PC-3 (cell line): ENCODE results near the gene ZNF687. TPM values are rescaled to one million over a fixed set of nuclear protein-coding genes. Genes with fewer than 3 reads are reported as not detected.
A peak's percentile ranks its signal among the peaks of the same experiment; 100 is the strongest.

ENCODE experiments used
- ATAC-seq: fragments of 200-7000 bp; cut with Tn5 transposase; 2 replicates; pipeline ENCODE4 v1.9.1; 2020; ENCODE audit warnings: mild to moderate bottlenecking, moderate library complexity
- BruUV-seq: library from RNA; stranded (reverse); fragments of 400-500 nt; replicated peaks from 2 replicates; lab custom pipeline; 2021; lab: Mats Ljungman, UMichigan
- CTCF ChIA-PET: fragments of 300-600 bp; sonication (Branson Sonifier 250); formaldehyde crosslinking; loops from one replicate; lab custom pipeline; 2022; ENCODE audit warnings: antibody characterized with exemption; lab: Charles Lee
- POLR2A ChIA-PET: fragments of 300-600 bp; sonication (Branson Sonifier 250); formaldehyde crosslinking; loops from one replicate; lab custom pipeline; 2022; ENCODE audit warnings: antibody characterized with exemption; ENCODE audit not compliant: unreplicated experiment; lab: Charles Lee
- DNase-seq: peaks from one replicate; pipeline ENCODE4 v3.0.0-alpha.2; 2015
- H2AFZ ChIP-seq: fragments of 300-600 bp; sonication (generic); 2 replicates; pipeline ENCODE4 v1.6.0; 2016; ENCODE audit warnings: antibody characterized with exemption, low read length
- H3F3A ChIP-seq: fragments of 300-600 bp; sonication (generic); one replicate; pipeline ENCODE4 v1.6.0; 2017; ENCODE audit warnings: antibody characterized with exemption, low read length, control low read depth, mild to moderate bottlenecking; ENCODE audit not compliant: unreplicated experiment
- H3K27ac ChIP-seq: fragments of 300-600 bp; sonication (generic); 2 replicates; pipeline ENCODE4 v1.5.1; 2016; ENCODE audit warnings: mild to moderate bottlenecking, low read length
- H3K27me3 ChIP-seq: fragments of 300-600 bp; sonication (generic); 2 replicates; pipeline ENCODE4 v1.6.1; 2016; ENCODE audit warnings: low read length, mixed read lengths
- H3K36me3 ChIP-seq: fragments of 300-600 bp; sonication (generic); 2 replicates; pipeline ENCODE4 v1.6.1; 2016; ENCODE audit warnings: low read depth, mixed run types, low read length, mixed read lengths
- H3K4me1 ChIP-seq: fragments of 300-600 bp; sonication (generic); 2 replicates; pipeline ENCODE4 v1.5.1; 2016; ENCODE audit warnings: low read length; ENCODE audit not compliant: insufficient read depth
- H3K4me2 ChIP-seq: fragments of 300-600 bp; sonication (generic); 2 replicates; pipeline ENCODE4 v1.6.0; 2016; ENCODE audit warnings: low read length
- H3K4me3 ChIP-seq: fragments of 300-600 bp; sonication (generic); 2 replicates; pipeline ENCODE4 v1.5.1; 2016; ENCODE audit warnings: mild to moderate bottlenecking, low read length, mixed read lengths
- H3K79me2 ChIP-seq: fragments of 300-600 bp; sonication (generic); 2 replicates; pipeline ENCODE4 v1.6.1; 2017; ENCODE audit warnings: low read length, mixed read lengths
- H3K9ac ChIP-seq: fragments of 300-600 bp; sonication (generic); 2 replicates; pipeline ENCODE4 v1.6.0; 2016; ENCODE audit warnings: mild to moderate bottlenecking, low read length
- H3K9me2 ChIP-seq: fragments of 300-600 bp; sonication (generic); replicated peaks from 2 replicates; pipeline ENCODE4 v1.6.1; 2016; ENCODE audit warnings: mixed run types, low read length, mixed read lengths
- H3K9me3 ChIP-seq: fragments of 300-600 bp; sonication (generic); 2 replicates; pipeline ENCODE4 v1.6.1; 2016; ENCODE audit warnings: low read length, mixed read lengths
- H4K20me1 ChIP-seq: fragments of 300-600 bp; sonication (generic); 2 replicates; pipeline ENCODE4 v1.6.1; 2016; ENCODE audit warnings: low read length, mixed read lengths
- EZH2 ChIP-seq: fragments of 300-600 bp; sonication (generic); IDR thresholded peaks from one replicate; pipeline ENCODE4 v1.6.1; 2017; ENCODE audit warnings: antibody characterized with exemption, mild to moderate bottlenecking, low read length; ENCODE audit not compliant: unreplicated experiment
- EZH2phosphoT487 ChIP-seq: fragments of 300-600 bp; sonication (generic); IDR thresholded peaks from 2 replicates; pipeline ENCODE4 v1.6.1; 2018; ENCODE audit warnings: mild to moderate bottlenecking, antibody characterized with exemption, low read length, borderline replicate concordance
- intact Hi-C: fragments of 100-400 bp; cut with micrococcal nuclease; formaldehyde crosslinking; loops from 2 replicates; pipeline ENCODE4 v1.9.0; 2023
- total RNA-seq: library from RNA; depleted of rRNA; stranded (reverse); fragments of >200 nt; gene quantifications from 2 replicates; pipeline ENCODE4 v1.2.3, GENCODE V29; 2014
- TF ChIP-seq, protein P1 (sequence below): fragments of 300-600 bp; sonication (generic); conservative IDR thresholded peaks from 2 replicates; pipeline ENCODE4 v1.5.1; 2017; ENCODE audit warnings: antibody characterized with exemption, low read depth, mild to moderate bottlenecking, low read length

ZNF687 gene
- total RNA-seq, 1 experiment from 2014 or later: 24.6 TPM

DNA sequence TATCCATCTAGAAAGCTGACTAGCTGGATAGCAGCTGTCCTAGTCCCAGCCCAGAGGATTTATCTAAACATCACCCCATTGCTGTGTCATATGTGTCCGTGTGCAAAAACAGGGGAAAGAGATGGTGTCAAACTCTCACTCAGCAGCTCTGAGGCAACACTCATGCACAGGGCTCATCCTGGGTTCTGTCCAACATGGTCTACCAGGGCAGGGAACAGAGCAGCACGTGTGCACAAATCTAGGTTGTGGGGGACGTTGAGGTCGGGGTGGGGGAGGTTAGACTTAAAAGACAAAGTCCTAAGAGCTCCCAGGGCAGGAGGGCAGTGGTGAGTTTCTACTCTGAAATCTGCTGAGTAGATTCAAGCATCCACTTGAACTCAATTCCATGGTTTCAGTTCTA is 28.9 kb downstream of the ZNF687 start:
- Histone ChIP-seq H4K20me1 (peaks cover 16% of the 10 kb centered on the region), H3K4me1 (peaks cover 51% of the 10 kb centered on the region), H3K9ac (no peak overlapping the region), H3K9me2 (no peaks in the 10 kb centered on the region), H3K4me3 (no peak overlapping the region), H3F3A (peaks cover 17% of the 10 kb centered on the region), H3K9me3 (no peaks in the 10 kb centered on the region), H3K27ac (peak overlapping the region; percentile 57), H3K79me2 (peaks cover 59% of the 10 kb centered on the region), H2AFZ (no peak overlapping the region), H3K4me2 (peak overlapping the region; percentile 69), H3K36me3 (peaks cover 58% of the 10 kb centered on the region), H3K27me3 (no peaks in the 10 kb centered on the region)
- no TSS peak for BruUV-seq
- no peak for ATAC-seq
- intact Hi-C loops: loop anchor here (1.0 kb wide), 2 partner anchors 16 to 29 kb away; partner anchors contain the start of genes PI4KB and ZNF687
- no peak for TF ChIP-seq EZH2
- CTCF ChIA-PET: interaction anchor here (1.0 to 1.9 kb wide), 4 partner anchors 10 to 30 kb away, joined by 4 to 17 read pairs (median 10); no protein-coding TSS in a partner anchor
- POLR2A ChIA-PET: interaction anchor here (0.6 to 0.9 kb wide), 3 partner anchors 14 to 57 kb away, joined by 5 to 27 read pairs (median 7); partner anchors contain the start of genes PI4KB and PSMD4
- DNase-seq: no peak

- TSS peak; percentile 97 for BruUV-seq
- Histone ChIP-seq H3K9me2 (no peaks in the 10 kb centered on the region), H4K20me1 (peaks cover 16% of the 10 kb centered on the region), H2AFZ (no peak overlapping the region), H3K9me3 (no peaks in the 10 kb centered on the region), H3K4me1 (peaks cover 51% of the 10 kb centered on the region), H3K27ac (peak overlapping the region; percentile 91), H3K79me2 (peaks cover 65% of the 10 kb centered on the region), H3K4me2 (peak overlapping the region; percentile 74), H3K27me3 (no peaks in the 10 kb centered on the region), H3F3A (peaks cover 17% of the 10 kb centered on the region), H3K36me3 (peaks cover 58% of the 10 kb centered on the region), H3K9ac (peak overlapping the region; percentile 68), H3K4me3 (peak overlapping the region; percentile 39)
- TF ChIP-seq, protein P1, sequence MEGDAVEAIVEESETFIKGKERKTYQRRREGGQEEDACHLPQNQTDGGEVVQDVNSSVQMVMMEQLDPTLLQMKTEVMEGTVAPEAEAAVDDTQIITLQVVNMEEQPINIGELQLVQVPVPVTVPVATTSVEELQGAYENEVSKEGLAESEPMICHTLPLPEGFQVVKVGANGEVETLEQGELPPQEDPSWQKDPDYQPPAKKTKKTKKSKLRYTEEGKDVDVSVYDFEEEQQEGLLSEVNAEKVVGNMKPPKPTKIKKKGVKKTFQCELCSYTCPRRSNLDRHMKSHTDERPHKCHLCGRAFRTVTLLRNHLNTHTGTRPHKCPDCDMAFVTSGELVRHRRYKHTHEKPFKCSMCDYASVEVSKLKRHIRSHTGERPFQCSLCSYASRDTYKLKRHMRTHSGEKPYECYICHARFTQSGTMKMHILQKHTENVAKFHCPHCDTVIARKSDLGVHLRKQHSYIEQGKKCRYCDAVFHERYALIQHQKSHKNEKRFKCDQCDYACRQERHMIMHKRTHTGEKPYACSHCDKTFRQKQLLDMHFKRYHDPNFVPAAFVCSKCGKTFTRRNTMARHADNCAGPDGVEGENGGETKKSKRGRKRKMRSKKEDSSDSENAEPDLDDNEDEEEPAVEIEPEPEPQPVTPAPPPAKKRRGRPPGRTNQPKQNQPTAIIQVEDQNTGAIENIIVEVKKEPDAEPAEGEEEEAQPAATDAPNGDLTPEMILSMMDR: no peak
- TF ChIP-seq EZH2 (no peak), EZH2phosphoT487 (no peak)
- intact Hi-C loops: loop anchor here (1.0 kb wide), 2 partner anchors 16 to 29 kb away; partner anchors contain the start of genes PI4KB and ZNF687
- peak; percentile 94 for ATAC-seq
- ChIA-PET POLR2A (interaction anchor here (0.6 to 0.9 kb wide), 3 partner anchors 14 to 57 kb away, joined by 5 to 27 read pairs (median 7); partner anchors contain the start of genes PI4KB and PSMD4), CTCF (interaction anchor here (0.6 to 1.9 kb wide), 5 partner anchors 11 to 87 kb away, joined by 3 to 17 read pairs (median 4); no protein-coding TSS in a partner anchor)
- peak; percentile 100 for DNase-seq
Measured at GRCh38 chr1:151311589-151312331, 29.7 kb downstream of the ZNF687 start.

DNA sequence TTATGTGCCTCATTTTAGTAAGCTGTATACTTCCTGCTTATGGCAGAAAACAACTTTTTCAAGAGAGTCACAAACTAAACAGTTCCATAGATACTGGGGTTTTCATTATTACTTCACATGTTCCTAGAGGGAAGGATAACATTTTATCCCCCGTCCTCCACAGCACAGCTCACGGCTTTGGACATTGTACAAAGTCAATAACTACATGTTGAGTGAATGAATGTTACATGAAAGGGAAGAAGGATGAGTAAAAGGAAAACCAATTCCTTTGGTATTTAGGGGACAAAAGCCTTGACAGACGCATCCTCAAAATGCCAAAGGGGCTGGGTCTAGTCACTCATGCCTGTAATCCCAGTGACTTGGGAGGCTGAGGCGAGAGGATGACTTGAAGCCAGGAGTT is 30.3 kb downstream of the ZNF687 start:
- CTCF ChIA-PET: interaction anchor here (1.9 kb wide), 1 partner anchor 28 kb away, joined by 15 read pairs; no protein-coding TSS in a partner anchor
- H3K27ac ChIP-seq: peak overlapping the region; percentile 91
- peak overlapping the region; percentile 39 for H3K4me3 ChIP-seq
- H2AFZ ChIP-seq: no peak overlapping the region
- peaks cover 68% of the 10 kb centered on the region for H3K79me2 ChIP-seq
- POLR2A ChIA-PET: no interaction called here
- H3K4me2 ChIP-seq: peak overlapping the region; percentile 74
- peak overlapping the region; percentile 68 for H3K9ac ChIP-seq
- peak; percentile 83 for DNase-seq
- no peaks in the 10 kb centered on the region for H3K9me2 ChIP-seq
- intact Hi-C loops: no loop called here
- no peaks in the 10 kb centered on the region for H3K9me3 ChIP-seq
- TF ChIP-seq EZH2 (no peak), EZH2phosphoT487 (no peak)
- TF ChIP-seq, protein P1: no peak
- peaks cover 51% of the 10 kb centered on the region for H3K4me1 ChIP-seq
- H3F3A ChIP-seq: peaks cover 17% of the 10 kb centered on the region
- ATAC-seq: peak; percentile 16
- BruUV-seq: no TSS peak
- no peaks in the 10 kb centered on the region for H3K27me3 ChIP-seq
- H4K20me1 ChIP-seq: peaks cover 16% of the 10 kb centered on the region
- H3K36me3 ChIP-seq: peaks cover 51% of the 10 kb centered on the region
